ENCODE results near the gene MICAL3.

The MICAL3 gene

GRCh38 chr22:17788528-17789378 lies 235.6 kb downstream of the MICAL3 start:
- no peak for DNase-seq (ENCODE audit: low spot score)

- no peak for DNase-seq (ENCODE audit: low spot score)
Observed at GRCh38 chr22:17787716-17788330, 236.5 kb downstream of the MICAL3 start.

- no peak for DNase-seq (ENCODE audit: low spot score)
Observed at GRCh38 chr22:17787241-17787640, 237.1 kb downstream of the MICAL3 start.

- peak; percentile 85 for DNase-seq (ENCODE audit: low spot score)
Observed at GRCh38 chr22:17786435-17787161, 237.8 kb downstream of the MICAL3 start.

- DNase-seq (ENCODE audit: low spot score), result no peak
Observed at GRCh38 chr22:17785185-17786184, 238.9 kb downstream of the MICAL3 start.

GRCh38 chr22:17784776-17785175 lies 239.6 kb downstream of the MICAL3 start:
- no peak for DNase-seq (ENCODE audit: low spot score)

GRCh38 chr22:17783773-17784480 lies 240.4 kb downstream of the MICAL3 start:
- DNase-seq (ENCODE audit: low spot score), result no peak

GRCh38 chr22:17783312-17783711 lies 241.0 kb downstream of the MICAL3 start:
- no peak for DNase-seq (ENCODE audit: low spot score)

GRCh38 chr22:17782621-17783020 lies 241.7 kb downstream of the MICAL3 start:
- DNase-seq (ENCODE audit: low spot score), result no peak

- no peak for DNase-seq (ENCODE audit: low spot score)
Observed at GRCh38 chr22:17782158-17782557, 242.2 kb downstream of the MICAL3 start.

- no peak for DNase-seq (ENCODE audit: low spot score)
Observed at GRCh38 chr22:17781319-17782031, 242.9 kb downstream of the MICAL3 start.

- no peak for DNase-seq (ENCODE audit: low spot score)
Observed at GRCh38 chr22:17780741-17781318, 243.5 kb downstream of the MICAL3 start.

- no peak for DNase-seq (ENCODE audit: low spot score)
Observed at GRCh38 chr22:17780116-17780740, 244.1 kb downstream of the MICAL3 start.

- no peak for DNase-seq (ENCODE audit: low spot score)
Observed at GRCh38 chr22:17779286-17780115, 244.9 kb downstream of the MICAL3 start.

GRCh38 chr22:17778412-17778976 lies 245.9 kb downstream of the MICAL3 start:
- DNase-seq (ENCODE audit: low spot score), result no peak

GRCh38 chr22:17777717-17778044 lies 246.7 kb downstream of the MICAL3 start:
- no peak for DNase-seq (ENCODE audit: low spot score)

GRCh38 chr22:17777005-17777716 lies 247.2 kb downstream of the MICAL3 start:
- DNase-seq (ENCODE audit: low spot score), result no peak

All from ecto neural progenitor cell (in vitro differentiated cells).